IMR-90 (cell line): ENCODE measurements around the gene KCNK5.

Experiments
- CHD1 ChIP-seq: IDR thresholded peaks from 2 replicates; pipeline ENCODE4 v1.6.1; 2012; ENCODE audit warnings: low read depth, low read length, improper control_type of control experiment
- CTCF ChIP-seq: conservative IDR thresholded peaks from 2 replicates; pipeline ENCODE4 v1.5.1; 2012; ENCODE audit warnings: mild to moderate bottlenecking, low read depth, low read length, improper control_type of control experiment

GRCh38 chr6:39194466-39194865 lies 34.8 kb downstream of the KCNK5 start:
- TF ChIP-seq CTCF (no peak), CHD1 (no peak)
